Kidney epithelial cell (primary cell): ENCODE results near the gene CSDE1. TPM values are rescaled to one million over a fixed set of nuclear protein-coding genes. Genes with fewer than 3 reads are reported as not detected.

Experiments
- DNase-seq: peaks from one replicate; pipeline ENCODE4 v3.0.0-alpha.2; 2010; ENCODE audit warnings: low read depth
- H3K27me3 ChIP-seq: 2 replicates; pipeline ENCODE4 v1.6.0; 2011; ENCODE audit warnings: low read length; ENCODE audit not compliant: control insufficient read depth, insufficient read depth
- H3K36me3 ChIP-seq: 2 replicates; pipeline ENCODE4 v1.5.1; 2011; ENCODE audit warnings: low read length; ENCODE audit not compliant: control insufficient read depth, insufficient read depth
- H3K4me3 ChIP-seq: 2 replicates; pipeline ENCODE4 v1.5.1; 2011; ENCODE audit warnings: low read depth, mild to moderate bottlenecking, control low read depth, low read length
- total RNA-seq: library from RNA; depleted of rRNA; stranded (reverse); fragments of >200 nt; gene quantifications from 2 replicates; pipeline ENCODE4 v1.2.3, GENCODE V29; 2015
- TF ChIP-seq, protein P1 (sequence below): IDR thresholded peaks from 2 replicates; pipeline ENCODE4 v1.5.1; 2011; ENCODE audit warnings: mild to moderate bottlenecking, moderate library complexity, low read length, control low read depth, inconsistent platforms; ENCODE audit not compliant: insufficient read depth, poor library complexity, severe bottlenecking

The CSDE1 gene
- total RNA-seq, 1 donor from 2014 or later = 1,426 TPM

DNA sequence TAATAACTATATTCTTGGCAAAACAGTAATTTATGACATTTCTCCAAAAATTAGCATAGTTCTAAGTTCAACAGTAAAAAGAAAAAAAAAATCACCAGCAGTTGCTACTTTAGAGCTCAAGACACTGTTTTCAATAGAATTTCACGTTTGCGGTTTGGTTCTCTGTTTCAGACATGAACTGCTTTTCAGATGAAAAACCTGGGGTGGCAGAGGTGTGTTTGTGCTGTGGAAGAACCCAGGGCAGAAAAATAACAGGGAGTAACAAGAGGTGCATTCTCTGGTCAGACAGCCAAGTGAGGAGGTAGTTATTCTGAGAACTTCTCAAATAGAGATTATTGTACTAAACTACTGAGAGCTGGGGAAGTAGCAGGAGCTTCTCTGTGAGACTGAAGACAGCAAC, 50.2 kb downstream of the CSDE1 start:
- H3K36me3 ChIP-seq = no peaks in the 10 kb centered on the region
- TF ChIP-seq, protein P1, sequence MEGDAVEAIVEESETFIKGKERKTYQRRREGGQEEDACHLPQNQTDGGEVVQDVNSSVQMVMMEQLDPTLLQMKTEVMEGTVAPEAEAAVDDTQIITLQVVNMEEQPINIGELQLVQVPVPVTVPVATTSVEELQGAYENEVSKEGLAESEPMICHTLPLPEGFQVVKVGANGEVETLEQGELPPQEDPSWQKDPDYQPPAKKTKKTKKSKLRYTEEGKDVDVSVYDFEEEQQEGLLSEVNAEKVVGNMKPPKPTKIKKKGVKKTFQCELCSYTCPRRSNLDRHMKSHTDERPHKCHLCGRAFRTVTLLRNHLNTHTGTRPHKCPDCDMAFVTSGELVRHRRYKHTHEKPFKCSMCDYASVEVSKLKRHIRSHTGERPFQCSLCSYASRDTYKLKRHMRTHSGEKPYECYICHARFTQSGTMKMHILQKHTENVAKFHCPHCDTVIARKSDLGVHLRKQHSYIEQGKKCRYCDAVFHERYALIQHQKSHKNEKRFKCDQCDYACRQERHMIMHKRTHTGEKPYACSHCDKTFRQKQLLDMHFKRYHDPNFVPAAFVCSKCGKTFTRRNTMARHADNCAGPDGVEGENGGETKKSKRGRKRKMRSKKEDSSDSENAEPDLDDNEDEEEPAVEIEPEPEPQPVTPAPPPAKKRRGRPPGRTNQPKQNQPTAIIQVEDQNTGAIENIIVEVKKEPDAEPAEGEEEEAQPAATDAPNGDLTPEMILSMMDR = no peak
- H3K27me3 ChIP-seq = no peaks in the 10 kb centered on the region
- H3K4me3 ChIP-seq = no peak overlapping the region
- no peak for DNase-seq

DNA sequence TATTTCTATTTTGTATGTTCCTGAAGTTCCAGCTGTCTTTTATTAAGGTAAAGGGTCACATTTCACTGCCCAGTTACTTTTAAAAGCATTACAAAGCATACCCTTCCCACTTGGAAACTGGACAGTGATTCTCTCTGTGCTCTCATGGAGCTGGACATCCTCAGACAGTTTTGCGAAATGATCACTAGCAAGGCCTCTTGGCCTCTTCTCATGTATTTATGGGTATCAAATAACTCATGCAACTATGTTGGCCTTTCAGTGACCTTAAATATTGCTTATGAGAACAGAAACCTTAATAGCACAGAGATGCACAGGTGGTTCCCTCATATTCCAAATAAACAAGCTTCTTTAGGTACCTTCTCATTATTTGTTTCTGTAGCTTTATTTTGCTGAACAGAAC, 54.5 kb downstream of the CSDE1 start:
- no peaks in the 10 kb centered on the region for H3K27me3 ChIP-seq
- no peak for DNase-seq
- H3K36me3 ChIP-seq = no peaks in the 10 kb centered on the region
- TF ChIP-seq, protein P1 = no peak
- H3K4me3 ChIP-seq = no peak overlapping the region

DNA sequence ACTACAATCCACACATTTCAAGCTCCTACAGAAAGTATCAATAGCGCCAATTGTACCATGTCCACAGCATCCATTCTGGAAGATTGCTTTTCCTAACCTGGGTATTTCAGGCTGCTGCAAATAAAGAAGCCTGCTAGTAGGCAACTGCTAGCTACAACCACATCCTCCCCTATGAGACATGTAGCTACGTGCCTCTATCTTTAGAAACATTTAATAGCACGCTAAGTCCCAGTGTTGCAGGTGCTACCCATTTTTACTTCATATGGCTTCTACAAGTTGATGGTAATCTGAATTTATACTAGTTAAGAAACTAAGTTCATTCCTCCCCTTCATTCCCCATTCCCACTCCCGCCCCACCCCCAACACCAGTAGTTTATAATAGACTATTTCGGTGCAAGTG, 55.0 kb downstream of the CSDE1 start:
- TF ChIP-seq, protein P1 = no peak
- Histone ChIP-seq H3K27me3 (no peaks in the 10 kb centered on the region), H3K4me3 (no peak overlapping the region), H3K36me3 (no peaks in the 10 kb centered on the region)
- no peak for DNase-seq

DNA sequence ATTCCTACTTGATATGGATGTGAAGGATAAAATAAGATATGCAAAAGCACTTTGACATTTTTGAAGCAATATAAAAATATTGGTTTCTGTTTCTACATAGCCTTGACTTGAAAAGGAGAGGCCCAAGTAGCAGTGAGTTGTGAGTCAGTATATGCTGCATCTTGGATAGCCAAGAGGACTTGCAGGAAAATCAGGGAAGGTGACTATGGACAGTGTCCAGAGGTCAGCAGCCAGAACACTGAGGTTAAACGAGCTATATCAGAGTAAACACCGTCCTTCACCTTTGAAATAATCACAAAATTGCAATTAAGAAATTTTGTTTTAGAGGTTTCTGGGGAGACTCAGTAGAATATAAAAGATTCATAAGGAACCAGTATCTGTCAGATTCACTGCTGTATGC, 55.9 kb downstream of the CSDE1 start:
- no peak for DNase-seq

DNA sequence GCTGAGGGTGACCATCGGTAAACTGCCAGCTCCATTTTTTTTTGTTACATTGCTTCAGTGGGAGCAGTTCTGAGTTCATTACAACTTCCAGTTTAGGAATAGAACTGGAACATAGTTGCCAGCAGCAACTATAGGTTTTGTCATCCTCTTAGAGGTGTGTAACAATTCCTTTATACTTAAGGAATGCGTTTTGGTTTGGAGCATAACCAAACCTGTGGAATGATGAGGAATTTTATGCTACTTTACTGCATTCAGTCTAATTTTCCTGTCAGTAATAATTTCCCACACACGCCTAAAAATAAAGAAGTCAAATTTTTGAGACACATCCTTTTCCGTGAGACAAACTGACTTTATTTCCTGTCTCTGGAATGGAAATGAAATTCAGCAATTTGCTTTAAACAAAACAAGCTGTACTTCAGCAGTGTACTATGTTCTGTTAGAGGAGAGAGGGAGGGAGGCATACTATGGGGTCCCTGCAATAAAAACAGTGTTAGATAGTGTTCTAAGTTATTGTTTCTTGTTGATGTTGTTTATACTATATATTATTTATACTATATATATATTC, 57.7 kb downstream of the CSDE1 start:
- TF ChIP-seq, protein P1 = no peak
- no peaks in the 10 kb centered on the region for H3K27me3 ChIP-seq
- no peak for DNase-seq

More for the DNA sequence above, 55.9 kb downstream of the CSDE1 start:
- H3K4me3 ChIP-seq = no peak overlapping the region
- TF ChIP-seq, protein P1 = no peak
- no peaks in the 10 kb centered on the region for H3K36me3 ChIP-seq
- H3K27me3 ChIP-seq = no peaks in the 10 kb centered on the region

DNA sequence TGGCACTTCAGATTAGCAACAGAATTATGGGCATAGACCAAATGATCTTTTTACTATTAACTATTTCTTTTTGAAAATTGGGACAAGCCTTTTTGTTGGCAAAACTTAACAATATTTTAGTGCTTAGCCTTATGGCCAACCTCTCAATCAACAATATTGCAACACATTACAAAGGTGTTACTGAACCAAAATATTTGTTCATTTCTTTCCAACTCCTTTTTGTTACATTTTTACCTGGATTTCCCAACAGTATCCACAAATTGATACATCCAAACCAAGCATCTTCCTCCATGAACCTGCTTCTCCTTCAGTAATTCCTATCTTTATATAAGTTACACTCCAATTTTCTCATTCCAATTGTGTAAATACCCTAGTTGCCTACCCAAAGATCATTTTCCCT, 61.0 kb downstream of the CSDE1 start:
- H3K27me3 ChIP-seq = no peaks in the 10 kb centered on the region
- no peak for DNase-seq
- TF ChIP-seq, protein P1 = no peak
- H3K36me3 ChIP-seq = no peaks in the 10 kb centered on the region
- H3K4me3 ChIP-seq = no peak overlapping the region

More for the DNA sequence above, 57.7 kb downstream of the CSDE1 start:
- Histone ChIP-seq H3K36me3 (no peaks in the 10 kb centered on the region), H3K4me3 (no peak overlapping the region)
